Measurements from ENCODE around the gene KIAA0319L.

KIAA0319L gene

DNA sequence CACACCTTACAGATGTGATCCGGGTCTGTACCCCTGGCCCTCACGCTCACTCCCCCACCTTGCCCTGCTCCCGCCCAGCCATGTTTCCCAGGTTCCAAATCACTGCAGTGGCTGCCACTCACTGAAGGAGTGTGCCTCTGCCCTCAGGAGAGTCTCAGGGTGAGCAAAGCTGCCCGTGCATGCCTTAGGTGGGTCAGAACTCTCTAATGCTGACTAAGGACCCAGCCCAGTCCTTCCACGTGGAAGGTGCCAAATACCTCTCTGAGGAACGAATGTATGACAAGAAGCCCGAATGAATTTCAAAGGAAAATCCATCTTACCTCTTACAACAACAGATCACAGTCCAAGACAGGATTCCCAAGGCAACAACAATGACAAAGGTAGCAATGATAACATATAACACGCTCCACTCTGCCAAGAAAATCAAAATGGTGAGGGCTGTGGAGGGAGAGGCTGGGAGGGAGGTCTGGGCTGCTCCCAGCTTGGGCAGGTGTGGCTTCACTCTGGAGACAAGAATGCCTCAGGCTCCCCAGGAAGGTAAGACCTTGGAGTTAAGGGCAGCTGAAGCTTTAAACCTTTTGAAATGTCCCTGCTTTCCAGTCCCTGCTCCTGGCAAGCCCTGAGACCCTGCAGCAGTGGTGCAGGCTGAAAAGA is 115.2 kb downstream of the KIAA0319L start:
- DNase-seq: no peak

DNA sequence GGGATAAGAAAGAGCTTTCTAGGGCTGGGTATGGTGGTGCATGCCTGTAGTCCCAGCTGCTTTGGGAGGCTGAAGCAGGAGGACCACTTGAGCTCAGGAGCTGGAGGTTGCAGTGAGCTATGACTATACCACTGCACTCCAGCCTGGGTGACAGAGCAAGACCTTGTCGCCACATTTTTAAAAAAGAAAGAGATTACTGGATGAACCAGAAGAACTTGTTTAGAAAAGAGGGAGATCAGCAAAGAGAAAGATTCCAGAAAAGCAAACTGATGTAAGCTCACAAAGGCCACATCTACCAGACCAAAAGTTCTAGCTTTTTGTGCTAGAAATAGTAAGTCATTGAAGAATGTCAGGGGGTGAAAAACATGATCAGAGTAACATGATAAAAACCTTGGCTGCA is 117.6 kb downstream of the KIAA0319L start:
- no peak for DNase-seq

GRCh38 chr1:35437200-35437599 is 120.0 kb downstream of the KIAA0319L start:
- DNase-seq: no peak

GRCh38 chr1:35436078-35436477 is 121.1 kb downstream of the KIAA0319L start:
- DNase-seq: no peak

- no peak for DNase-seq
Observed at GRCh38 chr1:35434703-35435102, 122.5 kb downstream of the KIAA0319L start.

DNA sequence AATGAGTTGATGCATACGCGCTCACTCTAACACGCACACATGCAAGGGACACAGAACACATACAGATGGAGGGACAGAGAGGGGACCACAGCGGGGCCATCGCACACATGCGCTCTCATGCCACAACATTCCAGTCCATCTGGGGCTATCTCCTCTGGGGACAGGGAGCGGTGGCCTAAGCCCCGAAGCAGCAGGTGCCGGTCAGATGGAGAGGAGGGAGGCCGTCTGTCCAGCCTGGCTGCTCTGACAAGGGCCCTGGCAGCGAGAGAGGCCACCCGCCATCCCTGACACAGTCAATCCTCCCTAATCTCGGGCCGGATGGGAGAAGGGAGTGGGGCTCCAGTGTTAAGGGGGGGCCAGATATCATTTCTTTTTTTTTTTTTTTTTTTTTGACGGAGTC is 123.5 kb downstream of the KIAA0319L start:
- no peak for DNase-seq

GRCh38 chr1:35432231-35432630 is 125.0 kb downstream of the KIAA0319L start:
- DNase-seq: no peak

- no peak for DNase-seq
Observed at GRCh38 chr1:35431173-35431599, 126.0 kb downstream of the KIAA0319L start.

GRCh38 chr1:35430762-35431161 is 126.4 kb downstream of the KIAA0319L start:
- no peak for DNase-seq

DNA sequence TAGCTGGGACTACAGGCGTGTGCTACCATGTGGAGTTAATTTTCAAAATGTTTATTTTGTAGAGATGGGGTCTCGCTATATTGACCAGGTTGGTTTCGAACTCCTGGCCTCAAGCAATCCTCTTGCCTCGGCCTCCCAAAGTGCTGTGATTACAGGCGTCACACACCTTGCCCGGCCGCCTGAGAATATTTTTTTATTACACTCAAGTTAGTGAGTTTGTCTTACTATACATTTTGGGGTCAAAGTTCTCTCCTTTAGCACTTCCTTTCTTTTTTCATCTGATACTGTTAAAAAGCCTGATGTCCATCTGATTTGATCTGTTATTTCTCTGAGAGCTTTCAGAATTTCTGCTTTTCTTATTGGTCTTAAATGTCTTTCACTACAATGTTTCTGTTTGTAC is 128.8 kb downstream of the KIAA0319L start:
- no peak for DNase-seq

- no peak for DNase-seq
Observed at GRCh38 chr1:35426097-35426586, 131.1 kb downstream of the KIAA0319L start.

- no peak for DNase-seq
Observed at GRCh38 chr1:35408925-35409324, 148.3 kb downstream of the KIAA0319L start.

GRCh38 chr1:35407743-35408142 is 149.5 kb downstream of the KIAA0319L start:
- DNase-seq: no peak

- DNase-seq: no peak
Observed at GRCh38 chr1:35406103-35406502, 151.1 kb downstream of the KIAA0319L start.

- no peak for DNase-seq
Observed at GRCh38 chr1:35401049-35401448, 156.2 kb downstream of the KIAA0319L start.

- no peak for DNase-seq
Observed at GRCh38 chr1:35398739-35399138, 158.5 kb downstream of the KIAA0319L start.

DNA sequence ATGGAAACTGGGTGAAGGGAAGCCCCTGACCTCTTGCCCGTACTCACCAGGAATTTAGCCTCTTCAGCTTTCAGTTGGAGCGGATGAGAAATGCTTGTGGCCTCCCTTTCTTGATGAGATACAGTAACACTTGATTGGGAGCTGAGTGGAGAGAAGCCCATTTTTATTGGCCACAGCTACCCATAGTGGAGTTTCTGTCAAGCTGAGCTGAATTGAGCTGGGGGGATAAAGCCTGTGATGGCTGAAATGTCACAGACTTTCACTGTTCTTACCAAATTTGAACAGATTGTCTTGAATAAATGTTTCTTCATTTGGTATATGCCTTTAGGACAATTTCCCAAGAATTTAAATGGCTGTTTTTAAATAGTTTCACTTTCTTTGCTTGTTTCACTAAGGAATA is 162.8 kb downstream of the KIAA0319L start:
- DNase-seq: no peak

GRCh38 chr1:35390600-35391494 is 166.4 kb downstream of the KIAA0319L start:
- DNase-seq: no peak

DNA sequence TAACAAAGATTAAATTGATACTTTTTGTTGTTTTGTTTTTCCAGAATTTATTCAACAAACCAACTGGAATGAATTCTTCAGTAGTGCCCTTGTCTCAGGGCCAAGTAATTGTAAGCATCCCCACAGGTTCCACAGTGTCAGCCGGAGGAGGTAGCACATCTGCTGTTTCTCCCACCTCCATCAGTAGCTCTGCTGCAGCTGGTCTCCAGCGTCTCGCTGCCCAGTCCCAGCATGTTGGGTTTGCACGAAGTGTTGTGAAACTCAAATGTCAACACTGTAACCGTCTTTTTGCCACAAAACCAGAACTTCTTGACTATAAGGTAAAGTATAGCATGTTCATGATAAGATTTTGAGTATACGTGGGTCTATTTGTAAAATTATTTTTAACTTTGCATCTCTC is 170.2 kb downstream of the KIAA0319L start:
- no peak for DNase-seq

- DNase-seq: no peak
Observed at GRCh38 chr1:35386290-35386689, 170.9 kb downstream of the KIAA0319L start.

All from left hindlimb (tissue), 1 donor.